ENCODE results near the gene METTL25B. TPM values are rescaled to one million over a fixed set of nuclear protein-coding genes. Genes with fewer than 3 reads are reported as not detected.

The METTL25B gene
- total and polyA plus RNA-seq, 2 experiments from 2014 or later: 19.5 to 25.4 TPM

DNA sequence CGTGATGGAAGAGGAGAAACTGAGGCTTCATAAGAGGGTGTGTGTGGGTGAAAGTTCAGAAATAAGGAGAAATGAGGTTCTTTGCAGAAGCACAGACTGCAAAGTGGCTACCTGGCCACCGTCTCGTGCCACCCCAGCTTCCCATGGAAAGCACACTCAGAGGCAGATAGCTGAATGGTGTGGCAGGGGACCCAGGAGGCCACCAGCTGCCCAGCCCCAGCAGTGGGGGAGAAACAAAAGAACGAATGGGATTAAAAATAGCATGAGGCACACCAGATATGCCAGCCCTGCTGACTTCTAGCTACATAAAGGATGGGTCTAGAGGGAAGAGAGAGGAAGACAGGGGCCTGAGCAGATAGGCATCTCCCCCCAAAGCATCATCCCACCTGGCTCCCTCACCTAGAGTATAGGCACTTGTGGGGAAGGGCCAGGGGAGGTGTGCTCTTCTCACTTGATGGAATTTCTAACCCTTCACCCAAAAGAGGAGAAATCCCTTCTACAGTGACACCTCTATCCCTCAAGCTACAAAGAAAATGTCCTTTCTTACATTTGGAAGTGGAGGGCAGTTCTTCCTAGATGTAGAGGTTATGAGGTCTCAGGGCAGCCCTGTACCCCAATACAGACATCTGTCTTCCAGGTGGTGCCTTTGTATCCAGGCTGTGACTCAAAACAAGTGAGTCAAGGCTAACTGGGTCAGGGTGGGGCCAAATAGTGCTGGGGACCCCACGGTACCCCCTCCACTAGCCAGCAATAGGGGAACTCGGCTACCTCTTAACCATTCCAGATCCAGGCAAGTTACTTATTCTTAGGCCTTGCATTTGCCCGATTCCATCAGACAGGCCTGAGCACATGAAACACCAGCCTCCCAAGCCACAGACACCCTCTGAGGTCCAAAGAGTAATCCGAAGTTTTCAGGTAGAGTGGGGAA is 19.7 kb downstream of the METTL25B start:
- peak in 1 of 2 donors; percentile 20 for DNase-seq (ENCODE audit: low read depth in 1 of 2, low spot score in 1 of 2)
- peak overlapping the region; percentile 72 for H3K4me3 ChIP-seq

DNA sequence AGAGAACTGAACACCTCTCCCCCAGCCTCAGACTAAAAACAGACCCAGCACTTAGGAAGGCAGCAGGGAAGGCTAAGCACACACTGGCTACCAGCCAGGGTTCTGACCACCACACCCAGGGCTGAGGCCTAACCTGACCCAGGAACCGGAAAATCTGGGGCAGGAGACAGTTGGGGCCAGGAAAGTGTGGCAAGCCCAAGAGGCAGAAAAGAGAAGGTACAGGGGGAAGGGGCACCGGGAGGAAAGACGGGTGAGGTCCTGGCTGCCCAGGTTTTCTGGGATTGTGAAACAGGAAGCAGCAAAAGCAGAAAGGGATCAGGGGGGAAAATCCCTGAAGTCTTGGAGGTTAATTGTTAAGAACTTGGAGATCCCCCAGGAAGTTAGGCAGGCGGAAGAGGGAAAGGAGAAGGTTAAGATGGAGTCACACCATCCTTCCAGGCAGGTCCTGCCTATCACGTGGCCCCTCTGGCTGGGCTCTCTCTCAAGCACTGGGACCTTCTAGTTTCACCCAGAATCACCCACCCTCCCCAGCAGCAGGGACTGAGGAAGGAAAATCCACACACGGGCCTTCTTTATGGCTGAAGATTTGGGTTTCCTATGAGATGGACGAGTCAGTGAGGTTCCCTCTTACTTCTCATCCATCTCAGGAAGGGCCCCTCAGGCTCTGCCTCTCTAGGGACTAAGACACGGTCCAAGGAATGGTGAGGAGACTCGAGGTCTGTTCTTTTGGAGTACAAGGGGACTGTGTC is 20.6 kb downstream of the METTL25B start:
- Histone ChIP-seq H3K27ac (peak overlapping the region; percentile 100), H3K27me3 (no peaks in the 10 kb centered on the region), H3K4me3 (peak overlapping the region; percentile 72), H3K9me3 (ENCODE audit: low read depth) (no peaks in the 10 kb centered on the region), H3K4me1 (ENCODE audit: low read depth) (peaks cover 40% of the 10 kb centered on the region), H3K36me3 (no peaks in the 10 kb centered on the region)
- TF ChIP-seq, protein P1, sequence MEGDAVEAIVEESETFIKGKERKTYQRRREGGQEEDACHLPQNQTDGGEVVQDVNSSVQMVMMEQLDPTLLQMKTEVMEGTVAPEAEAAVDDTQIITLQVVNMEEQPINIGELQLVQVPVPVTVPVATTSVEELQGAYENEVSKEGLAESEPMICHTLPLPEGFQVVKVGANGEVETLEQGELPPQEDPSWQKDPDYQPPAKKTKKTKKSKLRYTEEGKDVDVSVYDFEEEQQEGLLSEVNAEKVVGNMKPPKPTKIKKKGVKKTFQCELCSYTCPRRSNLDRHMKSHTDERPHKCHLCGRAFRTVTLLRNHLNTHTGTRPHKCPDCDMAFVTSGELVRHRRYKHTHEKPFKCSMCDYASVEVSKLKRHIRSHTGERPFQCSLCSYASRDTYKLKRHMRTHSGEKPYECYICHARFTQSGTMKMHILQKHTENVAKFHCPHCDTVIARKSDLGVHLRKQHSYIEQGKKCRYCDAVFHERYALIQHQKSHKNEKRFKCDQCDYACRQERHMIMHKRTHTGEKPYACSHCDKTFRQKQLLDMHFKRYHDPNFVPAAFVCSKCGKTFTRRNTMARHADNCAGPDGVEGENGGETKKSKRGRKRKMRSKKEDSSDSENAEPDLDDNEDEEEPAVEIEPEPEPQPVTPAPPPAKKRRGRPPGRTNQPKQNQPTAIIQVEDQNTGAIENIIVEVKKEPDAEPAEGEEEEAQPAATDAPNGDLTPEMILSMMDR (IDR thresholded peaks at IDR 0.05; ENCODE audit: low read depth, low read length): no peak
- peak; percentile 57 to 71 for DNase-seq (ENCODE audit: low read depth in 1 of 2, low spot score in 1 of 2)

More for the DNA sequence above, 19.7 kb downstream of the METTL25B start:
- Histone ChIP-seq H3K9me3 (ENCODE audit: low read depth) (no peaks in the 10 kb centered on the region), H3K27me3 (no peaks in the 10 kb centered on the region), H3K4me1 (ENCODE audit: low read depth) (peaks cover 38% of the 10 kb centered on the region), H3K36me3 (peaks cover 3% of the 10 kb centered on the region), H3K27ac (peak overlapping the region; percentile 100)
- TF ChIP-seq, protein P1 (IDR thresholded peaks at IDR 0.05; ENCODE audit: low read depth, low read length): no peak

GRCh38 chr1:156749419-156750118 is 21.3 kb downstream of the METTL25B start:
- Histone ChIP-seq H3K4me3 (peak overlapping the region; percentile 72), H3K36me3 (no peaks in the 10 kb centered on the region), H3K27ac (peak overlapping the region; percentile 100), H3K4me1 (ENCODE audit: low read depth) (peaks cover 40% of the 10 kb centered on the region), H3K9me3 (ENCODE audit: low read depth) (no peaks in the 10 kb centered on the region), H3K27me3 (no peaks in the 10 kb centered on the region)
- TF ChIP-seq, protein P1 (IDR thresholded peaks at IDR 0.05; ENCODE audit: low read depth, low read length): no peak
- no peak for DNase-seq (ENCODE audit: low read depth in 1 of 2, low spot score in 1 of 2)

GRCh38 chr1:156750191-156750672 is 22.0 kb downstream of the METTL25B start:
- Histone ChIP-seq H3K4me3 (peak overlapping the region; percentile 72), H3K27ac (peak overlapping the region; percentile 100)

More at GRCh38 chr1:156750191-156750672, 22.0 kb downstream of the METTL25B start:
- no peaks in the 10 kb centered on the region for H3K9me3 ChIP-seq (ENCODE audit: low read depth)
- no peaks in the 10 kb centered on the region for H3K36me3 ChIP-seq
- TF ChIP-seq, protein P1 (IDR thresholded peaks at IDR 0.05; ENCODE audit: low read depth, low read length): no peak
- no peaks in the 10 kb centered on the region for H3K27me3 ChIP-seq
- DNase-seq (ENCODE audit: low read depth in 1 of 2, low spot score in 1 of 2): no peak
- H3K4me1 ChIP-seq (ENCODE audit: low read depth): peaks cover 40% of the 10 kb centered on the region

Measured in cardiac muscle cell (in vitro differentiated cells and primary cell).